SHP77 treated with DMSO at 0.1 percent for 48 hours (cell line): Measurements from ENCODE around the gene CCDC194.
A peak's percentile ranks its signal among the peaks of the same experiment; 100 is the strongest.

Experiments
- DNase-seq: peaks from one replicate; lab custom pipeline; 2025; lab: John Stamatoyannopoulos, UW

The CCDC194 gene

GRCh38 chr19:17393914-17394313, at the start of gene CCDC194:
TSS of gene CCDC194 (minus strand) at chr19:17394196. CDS start at chr19:17394158, 38 bp downstream.
- DNase-seq: no peak

GRCh38 chr19:17441241-17442021, 47.4 kb upstream of the CCDC194 start:
- DNase-seq: no peak

- no peak for DNase-seq
These were observed 42.9 kb upstream of the CCDC194 start for GRCh38 chr19:17436874-17437267.

GRCh38 chr19:17436094-17436873, 42.3 kb upstream of the CCDC194 start:
- no peak for DNase-seq

- DNase-seq: no peak
These were observed 41.2 kb upstream of the CCDC194 start for GRCh38 chr19:17435218-17435617.

GRCh38 chr19:17431417-17431816, 37.4 kb upstream of the CCDC194 start:
- no peak for DNase-seq

- DNase-seq: no peak
These were observed 35.7 kb upstream of the CCDC194 start for GRCh38 chr19:17429641-17430113.

- DNase-seq: no peak
These were observed 30.9 kb upstream of the CCDC194 start for GRCh38 chr19:17424743-17425365.

GRCh38 chr19:17423429-17424208, 29.6 kb upstream of the CCDC194 start:
- DNase-seq: no peak

GRCh38 chr19:17421942-17422341, 27.9 kb upstream of the CCDC194 start:
- no peak for DNase-seq

- DNase-seq: no peak
These were observed 26.5 kb upstream of the CCDC194 start for GRCh38 chr19:17420475-17420924.

- DNase-seq: peak; percentile 98
These were observed 25.9 kb upstream of the CCDC194 start, which contains the start of gene MVB12A for GRCh38 chr19:17419621-17420474. TSS of gene MVB12A (plus strand) at chr19:17420047. CDS start at chr19:17420136, 89 bp downstream.

- DNase-seq: no peak
These were observed 25.2 kb upstream of the CCDC194 start for GRCh38 chr19:17419154-17419620.

GRCh38 chr19:17418710-17419109, 24.7 kb upstream of the CCDC194 start:
- no peak for DNase-seq

GRCh38 chr19:17415121-17415520, 21.1 kb upstream of the CCDC194 start:
- DNase-seq: no peak

- no peak for DNase-seq
These were observed 20.1 kb upstream of the CCDC194 start for GRCh38 chr19:17414097-17414496.

GRCh38 chr19:17411801-17412200, 17.8 kb upstream of the CCDC194 start:
- no peak for DNase-seq

- DNase-seq: no peak
These were observed 16.0 kb upstream of the CCDC194 start for GRCh38 chr19:17409990-17410389.

- DNase-seq: no peak
These were observed 12.8 kb upstream of the CCDC194 start for GRCh38 chr19:17406887-17407196.

GRCh38 chr19:17406046-17406886, 12.3 kb upstream of the CCDC194 start:
- DNase-seq: no peak
